Brain microvascular endothelial cell (primary cell): ENCODE data around the gene STAC.
A peak's percentile ranks its signal among the peaks of the same experiment; 100 is the strongest.

Source experiments
- DNase-seq: peaks from one replicate; pipeline ENCODE4 v3.0.0-alpha.2; 2020
- H3K27ac ChIP-seq: fragments of 250-450 bp; sonication (Bioruptor Pico); 2 replicates; pipeline ENCODE4 v1.5.1; 2020; ENCODE audit warnings: mild to moderate bottlenecking, moderate library complexity
- H3K27me3 ChIP-seq: fragments of 250-450 bp; sonication (Bioruptor Pico); replicated peaks from 2 replicates; pipeline ENCODE4 v1.5.1; 2020; ENCODE audit warnings: mild to moderate bottlenecking
- H3K36me3 ChIP-seq: fragments of 250-450 bp; sonication (Bioruptor Pico); replicated peaks from 2 replicates; pipeline ENCODE4 v1.5.1; 2020; ENCODE audit warnings: mild to moderate bottlenecking
- H3K4me3 ChIP-seq: 2 replicates; pipeline ENCODE4 v1.5.1; 2011; ENCODE audit warnings: low read depth, mild to moderate bottlenecking, control low read depth, low read length, moderate library complexity
- CTCF ChIP-seq: IDR thresholded peaks from 2 replicates; pipeline ENCODE4 v1.5.1; 2011; ENCODE audit warnings: low read depth, mild to moderate bottlenecking, moderate library complexity, low read length, control low read depth, inconsistent platforms; ENCODE audit errors: missing control alignments
- in situ Hi-C: cut with HindIII; loops from 2 replicates; pipeline ENCODE4 v1.10.0; 2017; ENCODE audit warnings: low sequenced_read_pairs, low pct_ligation_motif_present

The STAC gene

GRCh38 chr3:36373666-36374065 is 6.6 kb upstream of the STAC start:
- Histone ChIP-seq H3K36me3 (no peaks in the 10 kb centered on the region), H3K4me3 (no peak overlapping the region), H3K27me3 (no peaks in the 10 kb centered on the region), H3K27ac (no peak overlapping the region)
- in situ Hi-C loops, result no loop called here
- no peak for DNase-seq
- TF ChIP-seq CTCF, result no peak

- Histone ChIP-seq H3K4me3 (peak overlapping the region; percentile 75), H3K36me3 (no peaks in the 10 kb centered on the region), H3K27me3 (no peaks in the 10 kb centered on the region), H3K27ac (no peak overlapping the region)
- no peak for DNase-seq
- in situ Hi-C loops, result no loop called here
- no peak for TF ChIP-seq CTCF
Observed at GRCh38 chr3:36379872-36380220, 458 bp upstream of the STAC start.

- Histone ChIP-seq H3K4me3 (peak overlapping the region; percentile 75), H3K27me3 (no peaks in the 10 kb centered on the region), H3K27ac (no peak overlapping the region), H3K36me3 (no peaks in the 10 kb centered on the region)
- TF ChIP-seq CTCF, result no peak
- in situ Hi-C loops, result no loop called here
- DNase-seq, result no peak
Observed at GRCh38 chr3:36381311-36381956, 1.1 kb downstream of the STAC start.

- Histone ChIP-seq H3K4me3 (no peak overlapping the region), H3K27ac (no peak overlapping the region), H3K27me3 (no peaks in the 10 kb centered on the region), H3K36me3 (no peaks in the 10 kb centered on the region)
- no peak for DNase-seq
- TF ChIP-seq CTCF, result no peak
- in situ Hi-C loops, result no loop called here
Observed at GRCh38 chr3:36393563-36393962, 13.3 kb downstream of the STAC start.

- Histone ChIP-seq H3K27ac (no peak overlapping the region), H3K27me3 (no peaks in the 10 kb centered on the region), H3K36me3 (no peaks in the 10 kb centered on the region), H3K4me3 (no peak overlapping the region)
- in situ Hi-C loops, result no loop called here
- TF ChIP-seq CTCF, result no peak
- peak; percentile 29 for DNase-seq
Observed at GRCh38 chr3:36394176-36394575, 13.9 kb downstream of the STAC start.

GRCh38 chr3:36397841-36398240 is 17.5 kb downstream of the STAC start:
- no peaks in the 10 kb centered on the region for H3K27me3 ChIP-seq
- no peaks in the 10 kb centered on the region for H3K36me3 ChIP-seq
- no peak for TF ChIP-seq CTCF
- DNase-seq, result no peak
- in situ Hi-C loops, result no loop called here
- H3K27ac ChIP-seq, result no peak overlapping the region
- no peak overlapping the region for H3K4me3 ChIP-seq
